Left lung (tissue), 10 donors: ENCODE data around the gene ITGA5. TPM values are rescaled to one million over a fixed set of nuclear protein-coding genes. Genes with fewer than 3 reads are reported as not detected.

ENCODE experiments used
- ATAC-seq: fragments of 200-7000 bp; cut with Tn5 transposase; one replicate; pipeline ENCODE4 v1.9.1; 2020; ENCODE audit warnings: moderate library complexity
- DNase-seq, 4 donors: peaks; one replicate each; pipeline ENCODE4 v3.0.0-alpha.2; 2013 to 2020
- H3K27ac ChIP-seq, 2 donors: fragments of 200-600 bp; sonication (generic) in 1 of 2; one replicate each; pipeline versions ENCODE4 v1.5.0 to v1.8.0; 2020 to 2021
- H3K27me3 ChIP-seq, 2 donors: fragments of 200-600 bp; sonication (generic) in 1 of 2; one replicate each; pipeline versions ENCODE4 v1.5.0 to v1.8.0; 2020 to 2021
- H3K36me3 ChIP-seq, 2 donors: fragments of 200-600 bp; sonication (generic) in 1 of 2; one replicate each; pipeline versions ENCODE4 v1.5.0 to v1.8.0; 2020 to 2021
- H3K4me1 ChIP-seq, 2 donors: fragments of 200-600 bp; one replicate each; pipeline ENCODE4 v1.8.0; 2021
- H3K4me3 ChIP-seq, 2 donors: fragments of 200-600 bp; sonication (generic) in 1 of 2; one replicate each; pipeline versions ENCODE4 v1.5.0 to v1.8.0; 2020 to 2021; ENCODE audit warnings: mild to moderate bottlenecking in 1 of 2
- H3K9me3 ChIP-seq, 2 donors: fragments of 200-600 bp; sonication (generic) in 1 of 2; one replicate each; pipeline versions ENCODE4 v1.5.0 to v1.8.0; 2020 to 2021
- CTCF ChIP-seq, 2 donors: fragments of 200-600 bp; sonication (generic) in 1 of 2; IDR thresholded peaks; one replicate each; pipeline versions ENCODE4 v1.5.0 to v1.8.0; 2021; ENCODE audit warnings: antibody characterized with exemption in 2 of 2
- intact Hi-C, 2 donors: fragments of 100-400 bp; cut with DNase I; formaldehyde crosslinking; loops; one replicate each; pipeline versions ENCODE4 v1.11.2 to v1.14.2; 2022
- polyA plus RNA-seq, 6 donors: library from polyadenylated mRNA; unstranded; fragments of 120-200 nt; gene quantifications; one replicate each; pipeline ENCODE4 v1.2.1, GENCODE V29; 2013; ENCODE audit not compliant: insufficient read length in 6 of 6
- total RNA-seq, 2 donors: library from RNA; stranded (reverse); fragmentation: NEBNext Ultra II Directional; extraction: Animal tissue kit (Norgen Biotek cat#: 25700); gene quantifications; one replicate each; pipeline ENCODE4 v1.2.1, GENCODE V29; 2021
- donor health status: DM: no; HTN: yes; CAD: no.
- donor health status: DM: no; HTN: no; CAD: no.

Gene ITGA5
- total and polyA plus RNA-seq, 8 donors = 56.1 to 142 (median 73.5) TPM

GRCh38 chr12:54371328-54372112, 47.5 kb downstream of the ITGA5 start:
- TF ChIP-seq CTCF (IDR thresholded peaks at IDR 0.05) = no peak
- H3K36me3 ChIP-seq = peaks cover 0 to 7% of the 10 kb centered on the region in 2 donors
- H3K9me3 ChIP-seq = no peaks in the 10 kb centered on the region
- peaks cover 20 to 67% of the 10 kb centered on the region in 2 donors for H3K4me1 ChIP-seq
- peak in 2 of 4 donors; percentile 73 to 89 for DNase-seq
- H3K4me3 ChIP-seq = no peak overlapping the region
- H3K27me3 ChIP-seq = no peaks in the 10 kb centered on the region
- ATAC-seq = no peak
- peak overlapping the region; percentile 13 to 19 for H3K27ac ChIP-seq
- intact Hi-C loops = no loop called here

- DNase-seq = peak; percentile 70 to 91 (median 82)
Observed at GRCh38 chr12:54370171-54370730, 48.8 kb downstream of the ITGA5 start.

GRCh38 chr12:54369597-54370131, 49.4 kb downstream of the ITGA5 start:
- no peak for TF ChIP-seq CTCF (IDR thresholded peaks at IDR 0.05)
- DNase-seq (no peak), ATAC-seq (peak; percentile 3)
- Histone ChIP-seq H3K27ac (peak overlapping the region in 1 of 2 donors; percentile 53), H3K36me3 (no peaks in the 10 kb centered on the region), H3K4me3 (peak overlapping the region in 1 of 2 donors; percentile 9), H3K9me3 (no peaks in the 10 kb centered on the region), H3K27me3 (no peaks in the 10 kb centered on the region), H3K4me1 (peaks cover 20 to 80% of the 10 kb centered on the region in 2 donors)
- intact Hi-C loops = loop anchor here in 1 of 2 donors (10.0 kb wide), 2 partner anchors 75 to 155 kb away; no protein-coding TSS in a partner anchor

More at GRCh38 chr12:54370171-54370730, 48.8 kb downstream of the ITGA5 start:
- ATAC-seq = peak; percentile 85
- intact Hi-C loops = no loop called here
- peaks cover 20 to 74% of the 10 kb centered on the region in 2 donors for H3K4me1 ChIP-seq
- TF ChIP-seq CTCF (IDR thresholded peaks at IDR 0.05) = peak; percentile 86 to 92
- peak overlapping the region in 1 of 2 donors; percentile 4 for H3K27ac ChIP-seq
- H3K9me3 ChIP-seq = no peaks in the 10 kb centered on the region
- peaks cover 0 to under 1% of the 10 kb centered on the region in 2 donors for H3K36me3 ChIP-seq
- no peaks in the 10 kb centered on the region for H3K27me3 ChIP-seq
- peak overlapping the region in 1 of 2 donors; percentile 9 for H3K4me3 ChIP-seq

GRCh38 chr12:54368709-54369596, 50.1 kb downstream of the ITGA5 start:
- ATAC-seq (peak; percentile 80), DNase-seq (peak; percentile 88 to 96 (median 94))
- intact Hi-C loops = loop anchor here in 1 of 2 donors (10.0 kb wide), 2 partner anchors 74 to 154 kb away; no protein-coding TSS in a partner anchor
- peak; percentile 73 to 78 for TF ChIP-seq CTCF (IDR thresholded peaks at IDR 0.05)
- Histone ChIP-seq H3K27ac (peak overlapping the region; percentile 53 to 71), H3K27me3 (no peaks in the 10 kb centered on the region), H3K9me3 (no peaks in the 10 kb centered on the region), H3K4me1 (peaks cover 20 to 82% of the 10 kb centered on the region in 2 donors), H3K36me3 (no peaks in the 10 kb centered on the region), H3K4me3 (no peak overlapping the region)
